Kidney tubule cell (primary cell): ENCODE measurements around the gene SPDYE4.
"Not testable (repeated sequence)": the region's sequence is repeated elsewhere in the genome, so short reads cannot be mapped to it uniquely, and the experiment has no call there.

Experiments
- DNase-seq: peaks from one replicate; pipeline ENCODE4 v3.0.0-alpha.2; 2018; ENCODE audit warnings: low spot score

SPDYE4 gene, protein sequence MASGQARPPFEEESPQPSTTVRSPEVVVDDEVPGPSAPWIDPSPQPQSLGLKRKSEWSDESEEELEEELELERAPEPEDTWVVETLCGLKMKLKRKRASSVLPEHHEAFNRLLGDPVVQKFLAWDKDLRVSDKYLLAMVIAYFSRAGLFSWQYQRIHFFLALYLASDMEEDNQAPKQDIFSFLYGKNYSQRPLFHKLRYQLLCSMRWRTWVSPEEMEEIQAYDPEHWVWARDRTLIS

DNA sequence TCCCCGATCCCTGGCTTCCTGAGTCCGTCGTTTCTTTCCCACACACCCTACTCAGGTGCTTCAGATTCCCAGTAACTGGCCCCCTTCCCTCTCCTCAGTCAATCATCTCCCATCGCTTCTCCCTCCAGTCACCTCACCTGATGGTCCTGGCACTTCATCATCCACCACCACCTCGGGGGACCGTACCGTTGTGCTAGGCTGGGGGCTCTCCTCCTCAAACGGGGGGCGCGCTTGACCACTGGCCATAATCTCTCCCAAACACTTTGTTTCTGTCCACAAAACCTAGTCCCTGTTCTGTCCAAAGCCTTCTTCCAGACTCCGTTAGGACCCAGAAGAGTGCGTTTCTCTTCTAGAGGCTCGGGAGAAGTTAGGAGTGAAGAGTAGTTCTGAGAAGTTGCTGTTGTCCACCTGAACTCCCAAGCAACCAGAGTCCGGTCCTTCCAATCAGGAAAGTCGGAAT is at the start of gene SPDYE4:
Gene SPDYE4, minus strand, starts transcription at position 410 of the 460 bp plus-strand sequence. Its CDS starts 164 bp downstream, at position 246.
- DNase-seq, result no peak

DNA sequence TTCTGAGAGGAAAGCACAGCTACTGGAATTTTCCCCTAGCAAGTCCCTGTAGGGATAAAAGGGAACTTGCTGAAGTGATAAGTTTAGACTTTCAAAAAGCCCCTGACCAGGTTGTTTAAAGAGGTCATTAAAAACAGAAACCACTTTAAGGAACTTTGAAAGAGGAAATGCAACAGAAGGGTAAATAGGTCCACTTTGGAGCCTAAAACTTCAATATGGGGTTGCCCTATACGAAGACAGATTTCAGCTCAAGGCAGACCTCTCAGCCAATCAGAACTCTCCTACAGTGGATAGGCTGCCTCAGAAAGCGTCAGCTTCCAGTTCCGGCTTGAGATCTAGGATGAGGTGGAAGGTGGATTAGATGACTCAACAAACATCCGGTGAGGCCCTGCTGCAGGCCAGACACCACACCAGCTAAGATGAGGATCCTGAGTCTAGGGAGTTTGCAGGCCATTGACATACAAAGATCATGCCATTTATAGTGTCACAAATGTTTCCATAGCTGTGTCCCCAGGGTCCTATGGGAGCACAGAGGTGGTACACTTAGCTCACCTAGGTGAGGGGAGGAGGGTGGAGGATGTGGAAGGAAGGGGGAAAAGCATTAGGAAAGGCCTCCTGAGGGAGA is 48.7 kb upstream of the SPDYE4 start:
- DNase-seq, result no peak

DNA sequence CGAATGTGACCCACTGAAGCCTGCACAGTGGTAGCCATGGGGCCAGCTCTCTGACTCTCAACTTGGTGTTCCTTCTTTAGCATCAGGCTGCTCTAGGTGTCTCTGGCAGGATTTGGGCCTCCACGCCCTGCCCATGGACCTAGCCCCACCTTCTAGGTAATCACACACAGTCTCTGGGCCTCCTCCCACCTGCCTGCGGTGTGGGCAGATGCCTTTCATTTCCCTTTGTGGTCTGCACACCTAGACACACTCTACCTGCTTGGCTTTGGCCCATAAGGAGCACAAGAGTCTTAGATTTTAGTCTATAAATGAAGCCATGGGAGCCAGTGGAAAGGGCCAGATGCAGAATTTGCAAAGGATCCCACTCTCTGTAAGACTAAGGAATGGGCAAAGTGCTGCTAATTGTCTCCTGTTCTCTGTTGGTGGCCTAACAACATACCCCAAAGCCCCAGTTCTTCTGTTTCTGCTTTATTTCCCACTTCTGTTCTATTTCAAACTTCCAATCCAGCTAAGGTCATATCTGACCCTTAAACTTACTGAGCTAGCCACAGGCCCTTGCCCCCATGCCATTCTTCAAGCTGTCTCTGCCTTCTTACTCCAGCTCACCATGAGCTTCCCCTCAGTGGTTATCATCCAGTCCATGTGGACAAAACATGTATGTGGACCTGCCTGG is 48.0 kb upstream of the SPDYE4 start:
- DNase-seq, result no peak

DNA sequence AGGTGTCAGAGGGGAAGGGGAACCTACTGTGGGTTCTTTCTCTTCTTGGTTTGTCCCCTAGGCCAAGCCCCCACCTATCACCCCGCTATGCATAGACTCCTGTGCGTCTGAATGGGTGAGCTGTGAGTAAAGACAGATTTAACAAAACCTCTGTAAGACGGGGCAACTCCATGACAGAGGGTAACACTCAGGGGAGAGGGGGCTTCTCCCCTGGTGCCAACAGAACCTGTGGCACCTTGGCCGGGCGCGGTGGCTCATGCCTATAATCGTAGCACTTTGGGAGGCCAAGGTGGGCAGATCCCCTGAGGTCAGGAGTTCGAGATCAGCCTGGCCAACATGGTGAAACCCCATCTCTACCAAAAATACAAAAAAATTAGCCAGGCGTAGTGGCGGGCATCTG is 47.0 kb upstream of the SPDYE4 start:
- not testable (repeated sequence) for DNase-seq

DNA sequence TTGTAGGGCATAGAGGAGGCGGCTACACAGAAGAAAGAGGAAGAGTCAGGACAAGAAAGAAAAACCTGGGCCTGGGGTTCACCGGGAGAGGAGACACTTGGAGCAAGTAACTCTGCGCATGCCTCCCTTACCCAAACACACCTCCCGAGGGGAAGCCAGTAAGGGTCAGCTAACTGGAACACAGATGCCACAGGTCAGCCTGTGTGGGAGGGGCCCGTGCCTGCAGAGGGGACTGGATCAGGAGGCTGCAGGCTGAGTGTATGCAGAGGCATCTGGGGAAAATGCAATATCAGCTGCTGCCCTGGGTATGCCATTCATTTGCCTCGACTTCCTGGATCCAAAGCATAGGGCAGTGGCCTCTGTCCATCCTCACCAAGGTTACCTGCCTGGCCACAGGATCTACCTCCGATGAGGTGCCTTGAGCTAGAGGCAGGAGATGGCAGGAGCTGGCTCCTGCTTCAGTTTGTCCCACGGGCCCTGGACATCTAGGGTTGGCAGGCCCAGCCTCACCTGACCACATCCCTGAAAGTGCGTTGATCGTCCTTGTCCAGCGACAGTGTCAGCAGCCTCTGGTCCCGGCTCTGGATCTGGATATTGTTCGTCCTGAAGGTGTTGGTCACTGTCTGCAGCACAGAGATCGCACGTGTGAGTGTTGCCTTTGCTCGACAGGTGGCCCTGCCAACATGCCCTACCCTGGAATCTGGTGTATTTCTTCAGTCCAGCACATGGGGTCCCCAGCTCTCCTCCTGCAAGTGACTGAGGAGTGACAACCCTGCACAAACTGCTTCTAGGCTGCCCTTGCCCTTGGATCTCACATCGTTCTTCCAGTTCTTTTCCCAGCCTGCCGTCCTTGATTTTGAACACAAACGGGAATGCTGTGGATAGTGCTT is 45.4 kb upstream of the SPDYE4 start:
- DNase-seq, result no peak

DNA sequence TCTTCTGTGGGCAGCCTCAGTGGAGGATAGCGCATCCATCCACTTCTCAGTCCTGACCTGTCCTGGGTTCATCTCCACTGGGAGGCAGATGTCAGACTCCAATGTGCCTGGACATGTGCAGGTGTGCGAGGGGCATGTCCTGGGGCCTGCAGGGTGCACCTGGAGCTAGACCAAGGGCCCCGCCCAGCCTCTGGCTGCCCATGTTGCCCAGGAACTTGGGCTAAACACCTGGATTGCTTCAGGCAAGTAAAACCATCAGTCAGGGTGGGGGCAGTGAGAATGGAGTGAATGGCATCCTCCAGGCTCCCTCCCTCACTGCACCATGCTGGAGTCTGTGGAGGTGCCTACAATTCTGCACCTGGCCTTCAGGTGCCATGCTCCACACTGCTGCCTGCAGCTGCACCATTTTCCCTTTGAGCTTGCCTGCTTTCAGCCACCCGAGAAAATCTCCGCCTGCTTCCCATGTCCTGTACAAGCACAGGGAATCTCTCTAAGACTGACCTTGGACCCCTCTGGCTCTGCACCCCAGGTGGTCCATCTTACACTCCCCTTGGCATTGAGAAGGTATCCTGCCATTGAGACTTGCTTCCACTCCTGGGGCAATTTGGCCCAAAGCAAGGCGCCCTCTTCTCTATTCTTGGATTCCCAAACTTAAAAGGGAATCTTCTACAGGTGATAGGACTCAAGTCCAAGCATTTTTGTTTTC is 42.9 kb upstream of the SPDYE4 start:
- DNase-seq, result no peak

DNA sequence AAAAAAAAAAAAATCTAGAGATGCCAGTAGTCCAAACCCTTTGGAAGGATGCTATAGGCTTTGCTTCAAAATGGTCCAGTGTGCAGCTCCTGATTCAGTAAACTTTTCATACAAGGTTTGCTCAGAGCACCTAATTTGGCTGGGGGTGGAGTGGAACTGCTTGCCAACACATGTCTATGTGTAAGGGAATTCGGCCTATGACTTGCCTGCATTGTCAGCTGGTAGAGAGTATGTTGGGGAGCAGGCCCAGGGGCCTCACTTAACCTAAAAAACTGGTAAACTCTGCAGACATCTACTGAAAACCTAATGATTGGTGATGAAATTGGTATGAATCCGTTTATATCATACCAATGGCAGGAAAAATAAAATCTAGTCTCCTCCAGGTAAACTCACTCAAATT is 42.3 kb upstream of the SPDYE4 start:
- DNase-seq, result no peak

DNA sequence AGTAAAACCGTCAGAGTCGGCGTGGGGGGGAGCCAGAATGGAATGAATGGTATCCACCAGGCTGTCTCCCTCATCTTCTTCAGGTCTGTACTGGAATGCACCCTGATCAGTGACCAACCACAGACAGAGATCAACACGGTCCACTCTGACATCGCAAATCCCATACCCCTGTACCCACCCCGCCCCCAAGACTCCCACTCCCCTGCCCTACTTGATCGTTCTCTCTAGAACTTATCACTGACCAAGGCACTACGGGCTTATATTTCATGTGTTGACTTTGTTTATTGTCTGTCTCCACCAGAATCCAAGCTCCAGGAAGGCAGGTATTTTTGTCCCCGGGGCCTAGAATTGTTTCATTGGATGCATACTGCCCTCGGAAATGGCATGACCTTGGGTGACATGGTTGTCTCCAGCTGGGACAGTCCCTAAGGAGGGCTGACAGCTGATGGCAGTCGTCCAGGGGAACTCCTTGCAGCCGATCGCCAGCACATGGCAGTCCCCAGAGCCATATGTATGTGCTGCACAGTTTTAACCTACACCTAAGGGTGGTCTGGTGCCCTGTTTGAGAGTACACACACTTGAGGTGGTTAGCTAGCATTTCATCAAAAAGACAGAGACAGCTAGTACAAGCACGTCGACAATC is 41.3 kb upstream of the SPDYE4 start:
- no peak for DNase-seq

DNA sequence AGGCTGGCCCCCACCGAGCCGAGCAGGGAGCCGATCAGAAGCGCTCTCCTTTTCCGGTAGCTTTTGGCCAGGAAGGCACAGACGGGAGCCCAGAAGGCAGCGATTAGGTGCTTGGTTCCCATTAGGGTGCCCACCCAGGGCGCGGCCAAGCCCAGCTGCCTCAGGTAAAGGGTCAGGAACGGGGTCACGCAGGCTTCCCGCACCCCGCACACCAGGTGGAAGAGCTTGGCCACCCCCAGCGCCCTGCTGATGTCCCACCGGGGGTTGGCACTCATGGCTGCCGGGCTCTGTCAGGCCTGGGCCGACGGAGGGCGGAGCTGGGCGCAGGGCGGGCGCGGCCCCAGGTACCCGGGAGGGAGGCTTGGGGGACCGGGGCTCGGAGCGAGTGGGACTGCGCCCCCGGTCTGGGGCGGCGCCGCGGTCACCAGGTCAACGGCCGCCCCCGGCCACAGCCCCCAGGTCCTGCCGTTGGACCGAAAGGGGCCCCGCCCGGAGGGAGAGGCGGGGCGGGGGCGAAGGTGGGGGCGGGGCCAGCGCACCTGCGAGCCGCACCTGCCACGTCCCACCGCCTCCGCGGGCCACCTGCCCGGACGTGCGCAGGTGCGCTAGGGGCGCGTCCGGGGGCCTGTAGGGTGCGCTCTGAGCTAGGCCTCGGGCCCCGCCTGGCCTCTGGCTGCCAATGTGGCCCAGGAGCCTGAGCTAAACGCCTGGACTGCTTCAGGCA is 40.7 kb upstream of the SPDYE4 start, which contains the start of gene MFSD6L:
Gene MFSD6L, minus strand, starts transcription at position 520 of the 724 bp plus-strand sequence. Its CDS starts 245 bp downstream, at position 275.
- DNase-seq, result peak; percentile 56

DNA sequence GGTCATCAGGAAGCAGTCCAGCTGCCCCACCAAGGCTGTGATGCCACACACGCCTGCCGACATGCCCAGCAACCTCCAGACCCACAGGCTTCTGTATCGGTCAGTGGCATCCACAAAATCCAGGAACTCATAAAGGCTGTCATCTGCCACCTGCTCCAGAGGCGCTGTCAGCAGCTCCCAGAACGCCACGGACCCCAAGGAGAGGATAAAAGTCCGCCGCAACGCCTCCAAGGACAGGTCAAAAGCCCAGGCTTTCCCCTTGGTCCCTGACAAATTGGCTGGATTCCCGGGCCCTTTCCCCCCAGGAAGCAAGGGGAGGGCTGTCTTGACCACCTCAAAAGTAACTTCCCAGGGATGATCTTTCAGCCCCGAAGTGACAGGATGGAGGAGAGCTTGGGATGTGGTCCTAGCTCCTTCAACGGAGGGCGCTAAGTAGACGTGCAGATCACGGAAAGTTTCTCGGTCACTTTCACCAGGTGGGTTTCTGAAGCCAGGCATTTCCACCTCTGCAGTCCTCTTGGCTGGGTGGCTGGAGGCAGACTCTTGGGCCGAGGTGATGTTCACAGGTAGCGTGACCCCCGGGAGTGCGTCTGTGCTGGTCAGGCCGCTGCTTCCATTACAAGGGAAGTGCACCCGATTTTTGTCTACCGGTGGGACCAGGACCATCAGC is 40.0 kb upstream of the SPDYE4 start:
- no peak for DNase-seq

DNA sequence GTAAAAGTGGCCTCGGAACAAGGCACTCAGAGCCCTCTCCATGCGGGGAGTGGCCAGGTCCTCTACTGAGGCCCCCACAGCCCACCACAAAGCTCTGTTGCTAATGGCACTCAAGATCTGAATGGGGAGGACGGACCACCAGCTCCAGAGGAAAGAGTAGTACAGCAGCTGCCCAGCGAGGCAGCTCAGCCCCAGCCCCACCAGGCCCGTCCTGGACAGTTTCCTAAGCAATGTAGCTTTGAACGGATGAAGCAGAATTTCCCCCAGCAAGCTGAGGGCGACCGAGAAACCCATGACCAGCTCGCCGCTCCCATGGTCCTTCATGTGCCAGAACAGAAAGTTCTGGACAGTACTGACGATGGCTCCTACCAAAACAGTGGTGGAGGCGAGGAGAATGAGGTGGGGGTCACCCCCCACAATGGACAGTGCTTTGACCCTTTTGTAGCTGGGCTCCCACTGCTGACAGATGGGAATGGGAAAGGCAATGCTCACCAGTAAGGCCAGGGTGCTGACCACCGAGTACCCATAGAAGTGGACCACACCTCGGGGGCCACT is 39.4 kb upstream of the SPDYE4 start:
- DNase-seq, result no peak

DNA sequence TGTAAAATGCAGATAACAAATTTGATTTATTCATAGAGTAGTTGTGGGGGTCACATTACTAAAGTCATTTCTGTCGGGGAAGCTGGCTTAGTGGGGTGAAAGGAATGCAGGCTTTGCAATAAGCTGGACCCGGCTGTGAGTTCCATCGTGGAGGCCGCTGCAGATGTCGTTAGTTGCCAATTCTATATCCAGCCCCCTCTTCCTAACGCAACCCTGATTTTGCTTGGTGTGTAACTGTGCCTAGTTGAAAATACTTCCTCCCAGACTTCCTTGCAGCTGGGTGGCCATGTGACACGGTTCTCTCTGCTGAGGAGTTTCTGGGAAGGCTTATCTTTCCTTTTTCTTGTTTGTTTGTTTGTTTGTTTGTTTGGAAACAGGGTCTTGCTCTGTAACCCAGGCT is 36.3 kb upstream of the SPDYE4 start:
- no peak for DNase-seq

DNA sequence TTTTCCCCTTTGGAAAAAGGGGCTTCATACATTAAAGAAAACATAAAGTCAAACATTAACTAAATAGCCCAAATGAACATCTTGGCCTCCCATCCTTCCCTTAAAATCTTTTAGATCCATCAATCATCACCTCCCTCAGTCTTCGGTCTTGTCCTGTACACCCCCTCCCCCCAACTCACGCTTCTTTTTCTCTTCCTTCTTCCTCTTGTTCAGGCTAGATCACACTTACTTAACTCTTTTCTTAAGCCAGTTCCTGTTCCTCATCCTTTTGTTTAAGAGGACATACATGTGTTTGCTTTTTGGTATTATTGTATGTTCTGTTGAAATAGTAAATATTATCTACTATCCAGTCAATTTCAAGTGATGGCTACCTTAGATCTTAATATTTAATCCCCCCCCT is 35.3 kb upstream of the SPDYE4 start:
- DNase-seq, result no peak

DNA sequence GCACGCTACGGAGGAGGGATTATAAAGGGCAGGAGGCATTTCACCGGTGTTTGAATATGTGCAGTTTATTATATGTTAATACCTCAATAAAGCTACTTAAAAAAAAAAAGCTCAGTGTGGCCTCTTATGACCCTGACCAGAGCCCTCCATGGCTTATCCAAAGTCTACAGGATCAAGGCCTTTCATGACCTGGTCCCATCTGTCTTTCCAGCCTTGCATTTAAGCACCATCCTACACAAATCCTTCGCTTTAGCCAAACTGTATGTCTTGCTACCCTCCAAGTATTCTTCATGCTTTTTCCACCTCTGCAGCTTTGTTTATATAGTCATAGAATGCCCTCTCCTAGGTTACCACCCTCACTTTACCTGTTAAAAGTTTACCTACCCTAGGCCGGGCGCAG is 34.3 kb upstream of the SPDYE4 start:
- DNase-seq, result no peak

DNA sequence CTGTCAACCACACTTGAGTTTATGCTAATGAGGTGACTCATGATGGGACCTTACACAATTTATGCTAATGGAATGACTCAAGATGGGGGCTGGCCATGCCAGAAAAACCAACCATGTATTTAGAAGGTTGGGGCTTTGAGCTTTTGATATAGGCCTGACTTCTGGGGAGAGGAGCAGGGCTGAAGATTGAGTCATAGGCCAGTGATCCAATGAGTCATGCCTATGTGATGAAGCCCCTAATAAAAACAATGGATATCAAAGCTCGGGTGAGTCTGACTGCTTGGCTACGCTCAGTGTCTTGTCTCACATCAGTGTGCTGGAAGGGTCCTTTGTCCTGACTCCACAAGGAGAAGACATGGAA is 33.5 kb upstream of the SPDYE4 start:
- DNase-seq, result peak; percentile 87

DNA sequence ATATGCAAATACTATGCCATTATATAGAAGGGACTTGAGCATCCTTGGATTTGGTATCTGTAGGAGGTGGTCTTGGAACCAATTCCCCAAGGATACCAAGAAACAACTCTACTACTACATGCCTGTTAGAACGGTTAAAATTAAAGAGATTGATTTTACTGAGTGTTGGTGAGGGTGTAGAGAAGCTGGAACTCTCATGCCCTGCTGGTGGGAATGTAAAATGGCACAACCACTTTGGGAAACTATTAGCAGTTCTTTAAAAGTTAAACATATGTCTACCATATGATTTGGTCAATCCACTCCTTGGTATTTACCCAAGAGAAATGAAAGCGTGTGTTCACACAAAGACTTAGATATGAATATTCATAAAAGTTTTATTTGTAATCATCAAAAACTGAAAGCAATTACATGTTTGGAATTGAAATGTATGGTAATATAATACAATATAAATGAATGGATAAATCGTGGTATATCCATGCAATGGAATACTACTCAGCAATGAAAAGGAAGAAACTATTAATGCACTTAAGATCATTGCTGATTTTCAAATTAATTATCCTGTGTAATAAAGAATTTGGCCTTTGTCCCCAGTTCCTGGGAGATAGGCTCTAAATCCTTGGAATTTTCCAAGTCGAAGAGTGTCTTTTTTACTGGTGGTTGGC is 33.0 kb upstream of the SPDYE4 start:
- DNase-seq, result no peak

DNA sequence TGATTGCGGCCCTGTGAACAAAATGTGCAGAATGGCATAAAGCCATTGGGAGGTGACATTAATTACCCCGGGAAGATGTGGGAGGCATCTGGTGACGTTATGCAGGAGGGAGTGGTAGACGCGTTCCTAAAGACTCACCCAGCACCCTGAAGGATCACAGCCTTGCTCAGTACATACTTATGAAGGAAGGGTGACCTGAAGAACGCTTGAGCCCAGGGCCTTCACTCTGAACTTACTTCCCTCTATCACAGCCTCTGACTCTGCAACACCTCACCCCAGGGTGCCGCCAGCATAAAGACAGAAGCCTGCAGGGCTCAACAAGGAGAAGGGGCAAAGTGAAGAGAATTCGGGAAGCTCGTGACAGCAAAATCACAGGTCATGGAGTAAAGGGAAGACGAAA is 31.4 kb upstream of the SPDYE4 start:
- DNase-seq, result no peak

DNA sequence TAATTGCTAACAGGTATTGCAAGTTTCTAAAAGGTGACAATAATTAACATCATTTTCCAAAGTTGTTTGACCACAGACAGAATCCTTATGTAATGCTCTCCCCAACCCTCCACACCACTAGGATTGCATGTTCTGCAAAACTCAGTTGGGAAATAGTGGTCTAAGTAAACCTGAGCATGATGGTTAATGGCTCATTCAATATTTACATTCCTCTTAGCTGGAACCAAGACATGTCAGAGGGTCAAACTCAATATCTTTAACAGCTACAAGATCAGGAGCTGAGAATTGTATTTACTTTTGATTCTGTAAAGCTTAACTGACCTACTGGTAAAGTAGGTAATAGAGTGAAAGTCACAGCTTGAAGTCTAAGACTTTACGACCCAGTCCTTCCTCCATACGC is 30.7 kb upstream of the SPDYE4 start:
- DNase-seq, result no peak
